Mesenchymal stem cell (in vitro differentiated cells and primary cell): ENCODE data around the gene NOP56.

Source experiments
- DNase-seq: peaks from one replicate; pipeline ENCODE4 v3.0.0-alpha.2; 2013
- H2AFZ ChIP-seq: one replicate; pipeline ENCODE4 v1.6.1; 2013; ENCODE audit warnings: low read depth, mild to moderate bottlenecking, control low read depth, inconsistent platforms, low read length, moderate library complexity
- H2AK5ac ChIP-seq: 2 replicates; pipeline ENCODE4 v1.6.1; 2013; ENCODE audit warnings: low read length, moderate library complexity, mild to moderate bottlenecking, inconsistent platforms; ENCODE audit not compliant: severe bottlenecking
- H2BK120ac ChIP-seq: one replicate; pipeline ENCODE4 v1.6.1; 2013; ENCODE audit warnings: low read depth, mild to moderate bottlenecking, inconsistent platforms, low read length, moderate library complexity
- H2BK12ac ChIP-seq, 2 experiments: one replicate each; pipeline ENCODE4 v1.6.1; 2013; ENCODE audit warnings: inconsistent platforms in 2 of 2, low read length in 2 of 2, mild to moderate bottlenecking in 2 of 2, moderate library complexity in 2 of 2, control low read depth in 1 of 2
- H2BK15ac ChIP-seq: one replicate; pipeline ENCODE4 v1.6.1; 2013; ENCODE audit warnings: mild to moderate bottlenecking, low read depth, inconsistent platforms; ENCODE audit not compliant: poor library complexity, severe bottlenecking
- H2BK5ac ChIP-seq: 2 replicates; pipeline ENCODE4 v1.6.1; 2013; ENCODE audit warnings: low read depth, mild to moderate bottlenecking, low read length, control low read depth, inconsistent platforms; ENCODE audit not compliant: poor library complexity, severe bottlenecking
- H3K14ac ChIP-seq, 2 experiments: one replicate each; pipeline ENCODE4 v1.6.1; 2013; ENCODE audit warnings: inconsistent platforms in 2 of 2, low read length in 2 of 2, control low read depth in 1 of 2, mild to moderate bottlenecking in 1 of 2, moderate library complexity in 1 of 2
- H3K18ac ChIP-seq, 2 experiments: one replicate each; pipeline ENCODE4 v1.6.1; 2013; ENCODE audit warnings: inconsistent platforms in 2 of 2, low read length in 2 of 2, control low read depth in 1 of 2, low read depth in 1 of 2, mild to moderate bottlenecking in 1 of 2
- H3K23ac ChIP-seq, 2 experiments: one replicate each; pipeline ENCODE4 v1.6.1; 2013; ENCODE audit warnings: inconsistent platforms in 2 of 2, low read length in 2 of 2, mild to moderate bottlenecking in 2 of 2, moderate library complexity in 2 of 2, control low read depth in 1 of 2
- H3K27ac ChIP-seq: 2 replicates; pipeline ENCODE4 v1.5.1; 2013; ENCODE audit warnings: mild to moderate bottlenecking, moderate library complexity, low read length, control low read depth, inconsistent platforms; ENCODE audit not compliant: poor library complexity, severe bottlenecking
- H3K27me3 ChIP-seq, 2 experiments: 2 replicates each; pipeline versions ENCODE4 v1.6.1 to v1.7.0; 2013; ENCODE audit warnings: low read length in 2 of 2, mild to moderate bottlenecking in 2 of 2, moderate library complexity in 2 of 2, control low read depth in 1 of 2, inconsistent platforms in 1 of 2; ENCODE audit not compliant: control insufficient read depth in 1 of 2, insufficient read depth in 1 of 2
- H3K36me3 ChIP-seq, 2 experiments: 2 replicates each; pipeline versions ENCODE4 v1.6.1 to v1.7.0; 2013; ENCODE audit warnings: low read length in 2 of 2, control low read depth in 1 of 2, inconsistent platforms in 1 of 2, low read depth in 1 of 2, mild to moderate bottlenecking in 1 of 2; ENCODE audit not compliant: insufficient read depth in 2 of 2, control insufficient read depth in 1 of 2
- H3K4ac ChIP-seq, 2 experiments: one replicate each; pipeline ENCODE4 v1.6.1; 2013; ENCODE audit warnings: inconsistent platforms in 2 of 2, low read length in 2 of 2, mild to moderate bottlenecking in 2 of 2, moderate library complexity in 2 of 2, control low read depth in 1 of 2, low read depth in 1 of 2
- H3K4me1 ChIP-seq: 2 replicates; pipeline ENCODE4 v1.6.1; 2013; ENCODE audit warnings: low read depth, low read length, control low read depth; ENCODE audit not compliant: control insufficient read depth, insufficient read depth
- H3K4me2 ChIP-seq: 2 replicates; pipeline ENCODE4 v1.6.1; 2013; ENCODE audit warnings: low read length, mild to moderate bottlenecking, inconsistent platforms; ENCODE audit not compliant: poor library complexity, severe bottlenecking
- H3K4me3 ChIP-seq, 2 experiments: 2 replicates each; pipeline versions ENCODE4 v1.5.1 to v1.7.0; 2013; ENCODE audit warnings: low read length in 2 of 2, mild to moderate bottlenecking in 2 of 2, control low read depth in 1 of 2, low read depth in 1 of 2; ENCODE audit not compliant: insufficient read depth in 1 of 2
- H3K79me1 ChIP-seq: replicated peaks from 2 replicates; pipeline ENCODE4 v1.6.1; 2013; ENCODE audit warnings: mild to moderate bottlenecking, control low read depth, low read length, inconsistent platforms; ENCODE audit not compliant: poor library complexity, severe bottlenecking
- H3K9ac ChIP-seq: 2 replicates; pipeline ENCODE4 v1.7.0; 2013; ENCODE audit warnings: mild to moderate bottlenecking, low read length, moderate library complexity
- H3K9me3 ChIP-seq: 2 replicates; pipeline ENCODE4 v1.7.0; 2013; ENCODE audit warnings: mild to moderate bottlenecking, low read length; ENCODE audit not compliant: control insufficient read depth
- H4K8ac ChIP-seq: one replicate; pipeline ENCODE4 v1.6.1; 2013; ENCODE audit warnings: inconsistent platforms, mild to moderate bottlenecking, low read length, moderate library complexity
- H4K91ac ChIP-seq: one replicate; pipeline ENCODE4 v1.6.1; 2013; ENCODE audit warnings: mild to moderate bottlenecking, low read length, inconsistent platforms
- WGBS: methylation state at CpG from one replicate; pipeline ENCODE4 v1.1.7; 2013; ENCODE audit warnings: mixed read lengths; 5-methylcytosine and 5-hydroxymethylcytosine counted together

Gene NOP56

DNA sequence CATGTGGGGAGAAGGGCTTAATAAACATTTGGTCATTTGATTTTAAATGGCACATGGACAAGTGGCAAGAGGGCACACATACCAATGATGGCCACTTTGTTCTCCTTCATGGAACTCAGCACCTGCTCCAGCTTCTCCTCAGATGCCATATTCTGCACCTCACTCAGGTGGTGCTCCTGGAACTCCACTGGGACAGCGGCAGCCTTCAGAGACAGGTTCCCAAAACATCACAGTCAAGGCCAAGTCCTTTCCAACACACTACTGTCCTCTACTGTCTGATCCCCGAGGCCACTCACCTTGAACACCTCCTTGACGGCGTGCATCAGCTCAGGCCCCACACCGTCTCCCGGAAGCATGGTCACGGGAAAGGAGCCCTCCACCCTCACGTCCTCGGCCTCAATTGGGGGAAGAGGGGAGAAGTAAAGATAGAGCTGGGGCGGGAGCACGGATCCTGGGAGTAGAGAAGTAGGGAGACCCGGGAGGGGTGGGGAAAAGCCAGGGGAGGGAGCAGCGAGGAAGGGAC lies 11.0 kb downstream of the NOP56 start:
- Histone ChIP-seq H2AFZ (peak overlapping the region; percentile 46), H4K91ac (peak overlapping the region; percentile 71), H3K27me3 (peaks cover 4 to 7% of the 10 kb centered on the region in 2 experiments), H3K4me3 (peak overlapping the region; percentile 95 to 96), H2BK12ac (no peak overlapping the region), H3K36me3 (peaks cover 33 to 39% of the 10 kb centered on the region in 2 experiments), H3K27ac (no peak overlapping the region), H3K23ac (no peak overlapping the region), H3K4me2 (peak overlapping the region; percentile 97), H4K8ac (peak overlapping the region; percentile 94), H2BK15ac (no peak overlapping the region), H3K14ac (no peak overlapping the region), H2BK120ac (no peak overlapping the region), H3K9me3 (no peaks in the 10 kb centered on the region), H2BK5ac (no peak overlapping the region), H3K4me1 (peaks cover 4% of the 10 kb centered on the region), H3K4ac (peak overlapping the region in 1 of 2 experiments; percentile 84), H2AK5ac (no peak overlapping the region), H3K9ac (peak overlapping the region; percentile 98), H3K79me1 (peaks cover 22% of the 10 kb centered on the region), H3K18ac (no peak overlapping the region)
- DNase-seq, result no peak
- WGBS, result 17% methylated on average over 13 of the region's 13 CpGs

GRCh38 chr20:2663887-2664719 lies 11.7 kb downstream of the NOP56 start, which contains the start of gene IDH3B:
IDH3B (minus strand) TSS chr20:2664216; CDS start chr20:2664188, 28 bp downstream.
- peak within 1 kb of the TSS; percentile 66 for H3K27ac ChIP-seq
- peak; percentile 93 for DNase-seq
- peak within 1 kb of the TSS; percentile 64 to 84 for H3K4ac ChIP-seq
- peaks cover 22% of the 10 kb centered on the region for H3K79me1 ChIP-seq
- no peak within 1 kb of the TSS for H2BK120ac ChIP-seq
- no peak within 1 kb of the TSS for H3K23ac ChIP-seq
- peaks cover 4% of the 10 kb centered on the region for H3K4me1 ChIP-seq
- peak within 1 kb of the TSS; percentile 98 for H3K9ac ChIP-seq
- H2BK12ac ChIP-seq, result no peak within 1 kb of the TSS
- H3K27me3 ChIP-seq, result peaks cover 9 to 12% of the 10 kb centered on the region in 2 experiments
- H3K36me3 ChIP-seq, result peaks cover 26 to 32% of the 10 kb centered on the region in 2 experiments
- H3K9me3 ChIP-seq, result no peaks in the 10 kb centered on the region
- H3K14ac ChIP-seq, result no peak within 1 kb of the TSS
- H3K4me2 ChIP-seq, result peak within 1 kb of the TSS; percentile 97
- H3K18ac ChIP-seq, result peak within 1 kb of the TSS; percentile 49 to 80
- H2AK5ac ChIP-seq, result peak within 1 kb of the TSS; percentile 72
- peak within 1 kb of the TSS; percentile 46 for H2AFZ ChIP-seq
- H4K8ac ChIP-seq, result peak within 1 kb of the TSS; percentile 94
- peak within 1 kb of the TSS; percentile 71 for H4K91ac ChIP-seq
- peak within 1 kb of the TSS; percentile 95 to 96 for H3K4me3 ChIP-seq
- 19% methylated on average over 45 of the region's 49 CpGs for WGBS
- H2BK5ac ChIP-seq, result no peak within 1 kb of the TSS
- no peak within 1 kb of the TSS for H2BK15ac ChIP-seq

DNA sequence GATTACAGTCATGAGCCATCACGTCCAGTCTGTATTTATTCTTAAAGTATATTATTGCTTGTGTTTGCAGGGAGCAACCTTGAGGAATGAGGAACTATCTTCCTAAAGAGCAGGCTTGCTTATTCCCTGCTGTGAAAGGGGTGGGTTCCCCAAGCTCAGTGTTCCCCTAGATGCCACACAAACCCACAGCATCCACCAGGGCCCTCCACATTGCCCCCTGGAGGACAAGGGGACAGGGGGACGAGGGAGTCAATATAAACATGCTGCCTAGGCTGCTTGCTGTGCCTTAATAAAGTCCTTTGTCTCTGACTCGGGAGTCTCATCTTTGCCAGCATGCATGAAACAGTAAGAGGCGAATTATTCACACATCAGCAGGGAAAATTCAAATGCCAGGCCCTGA lies 19.5 kb downstream of the NOP56 start:
- 20% methylated on average over 3 of the region's 4 CpGs for WGBS
- H4K91ac ChIP-seq, result no peak overlapping the region

GRCh38 chr20:2672446-2672845 lies 20.0 kb downstream of the NOP56 start:
- Histone ChIP-seq H3K23ac (no peak overlapping the region), H3K4me3 (no peak overlapping the region), H2BK120ac (no peak overlapping the region), H3K36me3 (no peaks in the 10 kb centered on the region), H2AK5ac (no peak overlapping the region), H3K9ac (no peak overlapping the region), H3K79me1 (no peaks in the 10 kb centered on the region), H3K4me2 (no peak overlapping the region), H3K9me3 (no peaks in the 10 kb centered on the region), H2BK12ac (no peak overlapping the region), H3K4me1 (no peaks in the 10 kb centered on the region), H4K8ac (no peak overlapping the region), H2AFZ (no peak overlapping the region), H3K27me3 (peaks cover 31 to 43% of the 10 kb centered on the region in 2 experiments), H3K18ac (no peak overlapping the region), H2BK15ac (no peak overlapping the region), H2BK5ac (no peak overlapping the region), H3K14ac (no peak overlapping the region), H3K27ac (no peak overlapping the region), H4K91ac (no peak overlapping the region), H3K4ac (no peak overlapping the region)
- WGBS, result 82% methylated on average over 3 of the region's 3 CpGs
- DNase-seq, result no peak

More for the DNA sequence above, 19.5 kb downstream of the NOP56 start:
- H3K27ac ChIP-seq, result no peak overlapping the region
- no peak overlapping the region for H3K4ac ChIP-seq
- H2AFZ ChIP-seq, result no peak overlapping the region
- H3K18ac ChIP-seq, result no peak overlapping the region
- peaks cover 26 to 39% of the 10 kb centered on the region in 2 experiments for H3K27me3 ChIP-seq
- no peak overlapping the region for H2BK12ac ChIP-seq
- no peaks in the 10 kb centered on the region for H3K4me1 ChIP-seq
- DNase-seq, result no peak
- no peak overlapping the region for H3K4me2 ChIP-seq
- H3K4me3 ChIP-seq, result no peak overlapping the region
- no peaks in the 10 kb centered on the region for H3K36me3 ChIP-seq
- no peaks in the 10 kb centered on the region for H3K79me1 ChIP-seq
- no peak overlapping the region for H4K8ac ChIP-seq
- no peak overlapping the region for H2BK120ac ChIP-seq
- no peak overlapping the region for H2BK15ac ChIP-seq
- H3K9me3 ChIP-seq, result no peaks in the 10 kb centered on the region
- no peak overlapping the region for H2BK5ac ChIP-seq
- no peak overlapping the region for H3K9ac ChIP-seq
- no peak overlapping the region for H3K23ac ChIP-seq
- no peak overlapping the region for H3K14ac ChIP-seq
- no peak overlapping the region for H2AK5ac ChIP-seq
